GM21619 (cell line): ENCODE measurements around the gene B3GNT4.
"Not testable (repeated sequence)": the region's sequence is repeated elsewhere in the genome, so short reads cannot be mapped to it uniquely, and the experiment has no call there.

Experiments
- ATAC-seq: cut with Tn5 transposase; IDR thresholded peaks from one replicate; pipeline ENCODE4 v1.9.1; 2021; ENCODE audit not compliant: unreplicated experiment

The B3GNT4 gene

GRCh38 chr12:122215771-122216170 is 12.3 kb downstream of the B3GNT4 start:
- ATAC-seq = no peak

- no peak for ATAC-seq
Observed at GRCh38 chr12:122216445-122216844, 12.9 kb downstream of the B3GNT4 start.

GRCh38 chr12:122225683-122226365 is 22.3 kb downstream of the B3GNT4 start, which contains the start of gene DIABLO:
Gene DIABLO, minus strand, starts transcription at chr12:122226052. Its CDS starts 38 bp downstream, at chr12:122226014.
- peak; percentile 85 for ATAC-seq

DNA sequence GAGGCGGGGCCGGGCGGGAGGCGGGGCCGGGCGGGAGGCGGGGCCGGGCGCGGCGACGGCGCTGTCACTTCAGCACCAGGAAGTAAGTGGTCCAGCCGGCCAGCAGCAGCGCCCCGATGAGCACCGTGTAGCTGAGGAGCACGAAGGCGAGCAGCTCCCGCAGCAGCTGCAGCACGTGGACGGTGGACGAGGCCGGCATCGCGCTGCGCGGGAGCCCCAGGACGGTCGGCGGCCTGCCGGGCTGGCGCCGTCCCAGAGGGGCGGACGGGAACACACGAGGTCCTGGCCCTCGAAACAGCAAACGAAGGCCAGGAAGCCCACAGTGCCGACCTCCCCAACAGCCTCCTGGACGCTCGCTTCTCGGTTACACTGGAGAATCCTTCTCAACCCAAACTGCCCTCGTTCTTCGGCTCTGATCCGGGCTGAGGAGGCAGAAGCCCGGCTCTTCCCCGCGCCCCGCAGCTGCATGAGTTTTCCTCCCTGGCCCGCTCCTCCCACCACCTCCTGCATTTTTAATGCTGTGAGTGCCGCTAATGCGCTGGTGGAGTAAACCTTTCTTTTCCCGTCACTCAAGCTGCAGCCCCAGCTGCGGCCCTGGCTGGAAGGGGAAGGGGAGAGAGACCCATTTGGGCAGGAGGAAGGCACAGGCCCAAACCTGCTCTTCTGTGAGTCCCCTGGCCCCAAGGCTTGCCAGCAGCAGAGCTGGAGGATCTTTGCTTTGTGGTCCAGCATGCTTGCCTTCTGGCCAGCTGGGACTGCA is 23.0 kb downstream of the B3GNT4 start:
- ATAC-seq = no peak

DNA sequence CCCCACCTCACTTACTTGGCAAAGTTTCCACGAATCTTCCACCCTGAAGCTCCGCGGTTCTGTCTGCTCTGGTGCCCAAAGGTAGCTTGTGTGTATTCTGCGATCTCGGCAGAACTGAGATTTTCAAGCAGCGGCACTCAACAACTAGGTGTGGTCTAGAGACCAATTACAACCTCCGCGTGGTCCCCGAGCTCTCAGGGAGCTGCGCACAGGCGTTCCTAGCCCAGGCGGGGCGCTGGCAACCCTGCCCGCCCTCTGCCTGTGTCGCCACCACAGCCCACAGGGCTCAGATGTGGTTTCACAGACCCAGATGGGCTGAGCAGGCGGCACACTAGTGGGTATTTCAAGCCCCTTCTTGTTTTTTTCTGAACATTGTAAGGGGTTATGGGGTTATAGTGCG is 23.8 kb downstream of the B3GNT4 start:
- no peak for ATAC-seq

GRCh38 chr12:122228092-122228491 is 24.6 kb downstream of the B3GNT4 start:
- no peak for ATAC-seq

GRCh38 chr12:122230798-122231197 is 27.3 kb downstream of the B3GNT4 start:
- ATAC-seq = no peak

DNA sequence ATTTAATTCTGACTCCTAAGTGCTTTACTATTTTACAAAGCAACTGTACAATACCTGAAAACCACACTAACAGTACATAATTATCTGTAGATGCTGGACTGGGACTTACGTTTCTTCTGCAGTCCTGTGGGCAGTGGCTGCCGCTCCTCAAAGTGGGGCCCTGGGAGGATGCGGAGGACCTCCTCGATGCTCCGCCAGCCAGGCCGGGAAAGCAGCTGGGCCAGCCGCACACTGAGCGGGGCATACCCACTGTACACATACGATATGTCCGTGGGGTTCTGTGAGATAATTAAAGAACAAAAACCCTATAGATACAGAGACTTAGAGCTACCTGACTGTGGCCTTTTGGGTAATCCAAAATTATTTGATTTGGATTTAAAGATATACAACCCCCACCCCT is 29.2 kb downstream of the B3GNT4 start:
- no peak for ATAC-seq

DNA sequence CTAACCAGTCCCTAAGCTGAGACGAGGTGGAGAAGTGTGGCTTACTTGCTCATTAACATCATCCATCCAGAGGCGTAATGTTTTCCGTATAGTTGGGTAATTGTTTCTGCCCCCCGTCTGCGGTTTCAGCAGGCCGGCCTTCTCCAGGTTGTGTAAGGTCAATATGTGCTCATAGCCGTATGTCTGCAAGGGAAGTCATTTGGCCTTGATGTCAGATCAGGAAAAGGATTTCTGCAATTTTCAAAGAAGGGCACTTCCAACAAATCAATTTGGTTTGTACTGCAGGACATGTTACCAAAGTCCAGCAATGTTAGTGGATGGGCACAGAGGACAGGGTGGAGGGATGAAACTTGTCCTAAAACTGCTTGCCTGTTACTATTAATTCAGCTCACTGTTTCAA is 32.2 kb downstream of the B3GNT4 start:
- no peak for ATAC-seq

GRCh38 chr12:122238861-122239260 is 35.4 kb downstream of the B3GNT4 start:
- no peak for ATAC-seq

DNA sequence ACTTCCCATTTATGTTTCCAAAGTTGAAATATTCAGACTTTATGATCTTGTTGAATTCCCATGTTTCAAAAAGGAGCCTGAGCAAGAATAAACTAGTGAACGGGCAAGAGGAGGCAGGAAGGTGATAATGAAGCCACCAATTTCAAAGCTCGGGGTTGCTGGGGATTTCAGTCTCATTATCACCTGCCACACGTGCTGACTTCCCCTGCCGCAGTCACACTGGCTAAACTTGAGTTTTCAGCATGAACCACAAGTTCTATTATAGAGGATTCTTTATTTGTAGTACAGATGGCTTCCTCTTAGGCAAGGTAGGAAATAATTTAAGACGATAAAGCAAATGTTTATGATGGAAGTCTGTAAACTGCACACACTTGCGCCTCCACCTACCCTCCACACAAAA is 40.5 kb downstream of the B3GNT4 start:
- no peak for ATAC-seq

DNA sequence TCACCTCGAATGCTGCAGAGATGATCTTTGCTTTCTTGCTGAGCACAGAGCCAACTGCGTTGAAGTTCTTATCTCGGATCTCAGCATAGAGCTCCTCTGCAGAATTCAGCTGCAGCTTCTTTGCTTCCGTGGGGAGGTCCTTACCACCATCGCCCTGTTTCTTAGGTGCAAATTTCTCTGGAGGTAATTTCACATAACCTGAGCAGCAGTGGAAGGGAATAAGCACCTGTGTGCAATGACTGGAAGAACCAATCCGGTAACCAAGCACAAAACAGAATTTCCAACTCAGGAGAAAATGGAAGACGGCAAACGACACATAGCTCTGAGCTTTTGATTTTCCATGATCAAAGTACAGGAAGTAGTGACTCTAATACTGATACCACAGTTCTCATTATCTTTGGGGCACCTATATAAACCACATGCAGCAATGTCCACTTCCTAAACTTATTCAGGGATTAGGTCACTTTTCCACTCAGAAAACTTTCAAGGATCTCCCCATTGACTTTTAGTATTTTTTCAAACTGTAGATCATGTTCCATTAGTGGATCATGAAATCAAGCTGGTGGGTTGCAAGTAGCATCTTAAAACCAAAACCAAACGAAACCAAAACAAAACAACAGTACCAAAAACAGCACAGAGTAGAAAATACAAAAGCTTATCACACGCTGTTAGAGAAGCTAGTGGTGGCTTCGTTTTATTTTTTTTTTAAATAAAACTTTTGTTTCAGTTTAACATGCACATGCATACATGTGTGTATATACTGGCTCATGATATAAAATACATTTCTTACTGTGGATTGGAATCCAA is 41.3 kb downstream of the B3GNT4 start:
- ATAC-seq = no peak

- ATAC-seq = no peak
Observed at GRCh38 chr12:122245553-122245952, 42.0 kb downstream of the B3GNT4 start.

- ATAC-seq = no peak
Observed at GRCh38 chr12:122250047-122250446, 46.5 kb downstream of the B3GNT4 start.

- ATAC-seq = no peak
Observed at GRCh38 chr12:122250536-122250935, 47.0 kb downstream of the B3GNT4 start.

DNA sequence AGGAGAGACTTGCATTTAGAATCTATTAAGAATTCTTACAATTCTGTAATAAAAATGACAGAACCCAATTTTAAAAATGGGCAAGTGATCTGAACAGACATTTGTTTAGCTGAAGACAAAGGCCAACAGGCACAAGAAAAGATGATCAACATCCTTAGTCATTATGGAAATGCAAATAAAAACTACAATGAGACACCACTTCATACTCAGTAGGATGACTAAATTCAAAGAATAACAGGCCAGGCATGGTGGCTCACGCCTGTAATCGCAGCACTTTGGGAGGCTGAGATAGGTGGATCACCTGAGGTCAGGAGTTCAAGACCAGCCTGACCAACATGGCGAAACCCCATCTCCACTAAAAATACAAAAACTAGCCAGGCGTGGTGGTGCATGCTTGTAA is 55.0 kb downstream of the B3GNT4 start:
- ATAC-seq = not testable (repeated sequence)
